ENCODE data around the gene ODAD4. TPM values are rescaled to one million over a fixed set of nuclear protein-coding genes. Genes with fewer than 3 reads are reported as not detected.

Gene ODAD4
- 0.33 and 0.38 TPM in 2 replicates for total RNA-seq

GRCh38 chr17:41930009-41930832, at the start of gene ODAD4:
TSS of gene ODAD4 (plus strand) at chr17:41930617. CDS start at chr17:41930724, 107 bp downstream.

GRCh38 chr17:41918314-41919164, 11.9 kb upstream of the ODAD4 start, which contains the start of gene ACLY:
TSS of gene ACLY (minus strand) at chr17:41918951. CDS start at chr17:41913873, 5,078 bp downstream.

GRCh38 chr17:41966463-41967140, 36.2 kb downstream of the ODAD4 start, which contains the start of gene CNP:
TSS of gene CNP (plus strand) at chr17:41966795. CDS start at chr17:41966885, 90 bp downstream.

Other genes with a start within 250 kb of the ODAD4 start
- 67.3 and 85.7 TPM in 2 replicates for gene EIF1, start 241.7 kb upstream of the ODAD4 start, total RNA-seq
- not detected in 2 replicates for gene GAST, start 218.3 kb upstream of the ODAD4 start, total RNA-seq
- under 0.01 and 0.29 TPM in 2 replicates for gene HAP1, start 196.0 kb upstream of the ODAD4 start, total RNA-seq
- 258 and 336 TPM in 2 replicates for gene JUP, start 143.9 kb upstream of the ODAD4 start, total RNA-seq
- gene P3H4, start 118.7 kb upstream of the ODAD4 start, total RNA-seq: 42.4 and 69.2 TPM in 2 replicates
- 140 and 194 TPM in 2 replicates for gene FKBP10, start 117.6 kb upstream of the ODAD4 start, total RNA-seq
- 70.6 and 93.2 TPM in 2 replicates for gene NT5C3B, start 94.4 kb upstream of the ODAD4 start, total RNA-seq
- not detected in 2 replicates for gene KLHL10, start 92.8 kb upstream of the ODAD4 start, total RNA-seq
- gene KLHL11, start 65.2 kb upstream of the ODAD4 start, total RNA-seq: 29.8 and 32.7 TPM in 2 replicates
- gene ACLY, start 11.7 kb upstream of the ODAD4 start, total RNA-seq: 255 and 317 TPM in 2 replicates
- gene CNP, start 36.2 kb downstream of the ODAD4 start, total RNA-seq: 67.6 and 77.7 TPM in 2 replicates
- gene DNAJC7, start 86.8 kb downstream of the ODAD4 start, total RNA-seq: 74.8 and 84.3 TPM in 2 replicates
- gene NKIRAS2, start 89.5 kb downstream of the ODAD4 start, total RNA-seq: 75.2 and 84.6 TPM in 2 replicates
- 0.29 and 0.33 TPM in 2 replicates for gene C17orf113, start 120.0 kb downstream of the ODAD4 start, total RNA-seq
- gene ZNF385C, start 167.9 kb downstream of the ODAD4 start, total RNA-seq: not detected in 2 replicates
- gene DHX58, start 182.1 kb downstream of the ODAD4 start, total RNA-seq: 2.6 and 3.4 TPM in 2 replicates
- gene KAT2A, start 190.8 kb downstream of the ODAD4 start, total RNA-seq: 15.5 and 16.0 TPM in 2 replicates
- not detected in 2 replicates for gene HSPB9, start 192.2 kb downstream of the ODAD4 start, total RNA-seq
- 187 and 210 TPM in 2 replicates for gene RAB5C, start 224.4 kb downstream of the ODAD4 start, total RNA-seq

Data from vein endothelial cell (primary cell).